Spinal cord (tissue), 10 donors: ENCODE measurements around the gene TMEM91. TPM values are rescaled to one million over a fixed set of nuclear protein-coding genes. Genes with fewer than 3 reads are reported as not detected.
"Not testable (repeated sequence)": the region's sequence is repeated elsewhere in the genome, so short reads cannot be mapped to it uniquely, and the experiment has no call there.

Experiments used
- DNase-seq, 6 donors: peaks; one replicate each; pipeline versions ENCODE4 v3.0.0 to v3.0.0-alpha.2; 2013 to 2015; ENCODE audit warnings: low spot score in 6 of 6, low read depth in 4 of 6
- H3K27ac ChIP-seq: one replicate; pipeline ENCODE4 v1.5.1; 2013; ENCODE audit warnings: low read depth, low read length, control low read depth
- H3K27me3 ChIP-seq: one replicate; pipeline ENCODE4 v1.6.1; 2013; ENCODE audit warnings: low read length; ENCODE audit not compliant: control insufficient read depth, insufficient read depth
- H3K36me3 ChIP-seq: one replicate; pipeline ENCODE4 v1.6.1; 2013; ENCODE audit warnings: low read length; ENCODE audit not compliant: control insufficient read depth, insufficient read depth
- H3K4me1 ChIP-seq: one replicate; pipeline ENCODE4 v1.6.1; 2013; ENCODE audit warnings: low read length; ENCODE audit not compliant: control insufficient read depth, insufficient read depth
- H3K4me3 ChIP-seq: one replicate; pipeline ENCODE4 v1.5.1; 2013; ENCODE audit warnings: low read depth, low read length, control low read depth
- H3K9me3 ChIP-seq: one replicate; pipeline ENCODE4 v1.6.1; 2013; ENCODE audit warnings: low read length; ENCODE audit not compliant: control insufficient read depth, insufficient read depth
- WGBS: methylation state at CpG from one replicate; pipeline ENCODE4 v1.1.5; 2013; ENCODE audit warnings: missing lambda C conversion rate; ENCODE audit not compliant: insufficient coverage; 5-methylcytosine and 5-hydroxymethylcytosine counted together
- polyA plus RNA-seq, 2 donors: library from polyadenylated mRNA; unstranded; fragments of 120-200 nt; gene quantifications; one replicate each; pipeline ENCODE4 v1.2.1, GENCODE V29; 2013; ENCODE audit not compliant: insufficient read length in 2 of 2
- total RNA-seq, 2 donors: library from RNA; depleted of rRNA in 1 of 2; stranded (reverse); fragments of 120-200 nt in 1 of 2; fragments of >200 nt in 1 of 2; gene quantifications; one replicate each; pipeline versions ENCODE4 v1.2.3 to v1.2.4, GENCODE V29; 2013 to 2014
- donor health status: healthy.

Gene TMEM91
- total and polyA plus RNA-seq, 4 donors, result 8.1 to 37.5 (median 26.8) TPM

- WGBS, result 37% methylated on average over 4 of the region's 4 CpGs
- no peak for DNase-seq
- Histone ChIP-seq H3K27me3 (no peaks in the 10 kb centered on the region), H3K9me3 (no peaks in the 10 kb centered on the region), H3K27ac (no peak overlapping the region), H3K4me3 (no peak overlapping the region), H3K36me3 (peaks cover 29% of the 10 kb centered on the region), H3K4me1 (peaks cover 11% of the 10 kb centered on the region)
Measured at GRCh38 chr19:41407271-41407670, 30.9 kb downstream of the TMEM91 start.

GRCh38 chr19:41408256-41408655 is 31.9 kb downstream of the TMEM91 start:
- Histone ChIP-seq H3K9me3 (no peaks in the 10 kb centered on the region), H3K27ac (no peak overlapping the region), H3K27me3 (no peaks in the 10 kb centered on the region), H3K36me3 (peaks cover 34% of the 10 kb centered on the region), H3K4me3 (no peak overlapping the region), H3K4me1 (peaks cover 15% of the 10 kb centered on the region)
- WGBS, result 46% methylated on average over 2 of the region's 4 CpGs
- no peak for DNase-seq

- H3K4me3 ChIP-seq, DNase-seq, H3K9me3 ChIP-seq, H3K27me3 ChIP-seq, H3K27ac ChIP-seq: not testable (repeated sequence)
- Histone ChIP-seq H3K36me3 (peaks cover 36% of the 10 kb centered on the region), H3K4me1 (peaks cover 15% of the 10 kb centered on the region)
- 95% methylated on average over 4 of the region's 5 CpGs for WGBS
Measured at GRCh38 chr19:41408846-41409245, 32.5 kb downstream of the TMEM91 start.

GRCh38 chr19:41409288-41409687 is 33.0 kb downstream of the TMEM91 start:
- no peak for DNase-seq
- Histone ChIP-seq H3K9me3 (no peaks in the 10 kb centered on the region), H3K27me3 (no peaks in the 10 kb centered on the region), H3K36me3 (peaks cover 40% of the 10 kb centered on the region), H3K27ac (no peak overlapping the region), H3K4me3 (no peak overlapping the region), H3K4me1 (peaks cover 15% of the 10 kb centered on the region)
- WGBS, result 87% methylated on average over 4 of the region's 4 CpGs

GRCh38 chr19:41410336-41411054 is 34.2 kb downstream of the TMEM91 start:
- Histone ChIP-seq H3K4me3 (no peak overlapping the region), H3K36me3 (peaks cover 51% of the 10 kb centered on the region), H3K27me3 (no peaks in the 10 kb centered on the region), H3K27ac (no peak overlapping the region), H3K4me1 (peaks cover 15% of the 10 kb centered on the region), H3K9me3 (no peaks in the 10 kb centered on the region)
- no peak for DNase-seq
- WGBS, result 95% methylated on average over 20 of the region's 23 CpGs

GRCh38 chr19:41411100-41411967 is 35.0 kb downstream of the TMEM91 start:
- H3K27ac ChIP-seq, result no peak overlapping the region
- DNase-seq, result no peak
- peaks cover 55% of the 10 kb centered on the region for H3K36me3 ChIP-seq
- peaks cover 15% of the 10 kb centered on the region for H3K4me1 ChIP-seq
- no peaks in the 10 kb centered on the region for H3K27me3 ChIP-seq
- 68% methylated on average over 7 of the region's 9 CpGs for WGBS
- H3K9me3 ChIP-seq, result no peaks in the 10 kb centered on the region
- H3K4me3 ChIP-seq, result no peak overlapping the region

- WGBS, result 57% methylated on average over 11 of the region's 11 CpGs
- Histone ChIP-seq H3K27ac (no peak overlapping the region), H3K9me3 (no peaks in the 10 kb centered on the region), H3K4me1 (peaks cover 15% of the 10 kb centered on the region), H3K36me3 (peaks cover 61% of the 10 kb centered on the region), H3K27me3 (no peaks in the 10 kb centered on the region), H3K4me3 (no peak overlapping the region)
- no peak for DNase-seq
Measured at GRCh38 chr19:41411968-41412265, 35.6 kb downstream of the TMEM91 start.

GRCh38 chr19:41412953-41413352 is 36.6 kb downstream of the TMEM91 start:
- DNase-seq, result no peak
- WGBS, result 93% methylated on average over 5 of the region's 5 CpGs
- no peaks in the 10 kb centered on the region for H3K9me3 ChIP-seq
- H3K4me1 ChIP-seq, result peaks cover 15% of the 10 kb centered on the region
- H3K4me3 ChIP-seq, result no peak overlapping the region
- H3K27me3 ChIP-seq, result no peaks in the 10 kb centered on the region
- peaks cover 71% of the 10 kb centered on the region for H3K36me3 ChIP-seq
- H3K27ac ChIP-seq, result no peak overlapping the region

- Histone ChIP-seq H3K27me3 (no peaks in the 10 kb centered on the region), H3K4me1 (peaks cover 15% of the 10 kb centered on the region), H3K27ac (no peak overlapping the region), H3K36me3 (peaks cover 79% of the 10 kb centered on the region), H3K9me3 (no peaks in the 10 kb centered on the region), H3K4me3 (no peak overlapping the region)
- WGBS, result 93% methylated on average over 9 of the region's 10 CpGs
- no peak for DNase-seq
Measured at GRCh38 chr19:41413947-41414346, 37.6 kb downstream of the TMEM91 start.

- peaks cover 15% of the 10 kb centered on the region for H3K4me1 ChIP-seq
- no peaks in the 10 kb centered on the region for H3K9me3 ChIP-seq
- WGBS, result 90% methylated on average over 9 of the region's 9 CpGs
Measured at GRCh38 chr19:41414461-41414860, 38.1 kb downstream of the TMEM91 start.

More at GRCh38 chr19:41414461-41414860, 38.1 kb downstream of the TMEM91 start:
- H3K36me3 ChIP-seq, result peaks cover 84% of the 10 kb centered on the region
- H3K27me3 ChIP-seq, result no peaks in the 10 kb centered on the region
- no peak overlapping the region for H3K4me3 ChIP-seq
- DNase-seq, result no peak
- no peak overlapping the region for H3K27ac ChIP-seq
